DOHH2 (cell line): ENCODE measurements around the gene ALK.

Experiments
- CTCF ChIP-seq: fragments of 200-600 bp; sonication (generic); IDR thresholded peaks from one replicate; pipeline ENCODE4 v1.5.1; 2014; ENCODE audit warnings: antibody characterized with exemption, mild to moderate bottlenecking, low read depth, low read length; ENCODE audit not compliant: poor library complexity, severe bottlenecking
- EZH2phosphoT487 ChIP-seq: fragments of 200-600 bp; sonication (generic); IDR thresholded peaks from 2 replicates; pipeline ENCODE4 v1.6.1; 2017; ENCODE audit warnings: borderline replicate concordance, mild to moderate bottlenecking, antibody characterized with exemption, low read length, moderate library complexity, mixed read lengths

- TF ChIP-seq EZH2phosphoT487: no peak
- no peak for TF ChIP-seq CTCF
These were observed 173.5 kb downstream of the ALK start for GRCh38 chr2:29747786-29748470.
